HEK293 (cell line): Measurements from ENCODE around the gene STIL.

Experiments
- CTCF ChIP-seq: fragments of 450-650 bp; formaldehyde crosslinking; IDR thresholded peaks from 2 replicates; pipeline ENCODE4 v1.5.1; 2016; ENCODE audit warnings: missing biosample characterization, missing genetic modification characterization
- MYNN ChIP-seq: fragments of 450-650 bp; formaldehyde crosslinking; IDR thresholded peaks from 2 replicates; pipeline ENCODE4 v1.5.1; 2016; ENCODE audit warnings: missing biosample characterization, missing genetic modification characterization, borderline replicate concordance
- MZF1 ChIP-seq: fragments of 450-650 bp; formaldehyde crosslinking; IDR thresholded peaks from 2 replicates; pipeline ENCODE4 v1.5.1; 2017; ENCODE audit warnings: missing biosample characterization, missing genetic modification characterization, borderline replicate concordance
- TCF7L2 ChIP-seq: IDR thresholded peaks from 2 replicates; pipeline ENCODE4 v1.6.1; 2011; ENCODE audit warnings: low read depth, mild to moderate bottlenecking, inconsistent platforms, low read length, moderate library complexity, borderline replicate concordance
- ZBTB11 ChIP-seq: fragments of 450-650 bp; formaldehyde crosslinking; conservative IDR thresholded peaks from 2 replicates; pipeline ENCODE4 v1.5.1; 2016; ENCODE audit warnings: low read depth, missing biosample characterization, missing genetic modification characterization
- ZNF121 ChIP-seq: fragments of 450-650 bp; formaldehyde crosslinking; IDR thresholded peaks from 2 replicates; pipeline ENCODE4 v1.5.1; 2016; ENCODE audit warnings: missing biosample characterization, missing genetic modification characterization
- ZNF423 ChIP-seq: fragments of 450-650 bp; formaldehyde crosslinking; IDR thresholded peaks from 2 replicates; pipeline ENCODE4 v1.5.1; 2016; ENCODE audit warnings: missing biosample characterization, missing genetic modification characterization
- ZNF629 ChIP-seq: fragments of 450-650 bp; formaldehyde crosslinking; IDR thresholded peaks from 2 replicates; pipeline ENCODE4 v1.5.1; 2017; ENCODE audit warnings: missing biosample characterization, missing genetic modification characterization
- ZNF639 ChIP-seq: fragments of 450-650 bp; formaldehyde crosslinking; IDR thresholded peaks from 2 replicates; pipeline ENCODE4 v1.5.1; 2016; ENCODE audit warnings: missing biosample characterization, missing genetic modification characterization
- ZNF768 ChIP-seq: fragments of 450-650 bp; formaldehyde crosslinking; IDR thresholded peaks from 2 replicates; pipeline ENCODE4 v1.5.1; 2018; ENCODE audit warnings: missing biosample characterization, mild to moderate bottlenecking, missing genetic modification characterization

- TF ChIP-seq TCF7L2 (no peak), CTCF (tag by site-specific recombination) (no peak), ZNF121 (tag by site-specific recombination) (no peak), ZNF629 (no peak), ZNF639 (no peak), MZF1 (no peak), ZNF768 (tag by site-specific recombination) (no peak), MYNN (tag by site-specific recombination) (no peak), ZBTB11 (tag by site-specific recombination) (no peak), ZNF423 (no peak)
Observed at GRCh38 chr1:47233186-47233585, 80.8 kb downstream of the STIL start.
